Measurements from ENCODE around the gene NBEA.

DNA sequence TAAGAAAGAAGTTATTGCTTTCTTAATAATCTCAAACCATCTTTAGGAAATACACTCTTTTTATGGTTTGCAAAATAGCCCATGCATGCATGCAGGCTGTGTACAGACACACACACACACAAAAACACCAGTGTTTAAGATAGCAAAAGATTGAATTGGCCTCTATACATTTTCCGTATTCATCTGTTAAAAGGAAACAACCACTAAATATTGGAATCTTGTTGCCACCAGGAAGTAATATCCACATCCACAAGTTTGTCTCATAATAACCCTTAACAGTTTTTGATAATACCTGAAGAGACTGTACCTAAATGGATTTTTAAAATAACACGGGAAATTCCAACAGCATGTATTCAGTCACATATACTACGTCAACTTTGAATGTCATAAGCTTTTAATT is 541.7 kb downstream of the NBEA start:
- TF ChIP-seq, protein P1, sequence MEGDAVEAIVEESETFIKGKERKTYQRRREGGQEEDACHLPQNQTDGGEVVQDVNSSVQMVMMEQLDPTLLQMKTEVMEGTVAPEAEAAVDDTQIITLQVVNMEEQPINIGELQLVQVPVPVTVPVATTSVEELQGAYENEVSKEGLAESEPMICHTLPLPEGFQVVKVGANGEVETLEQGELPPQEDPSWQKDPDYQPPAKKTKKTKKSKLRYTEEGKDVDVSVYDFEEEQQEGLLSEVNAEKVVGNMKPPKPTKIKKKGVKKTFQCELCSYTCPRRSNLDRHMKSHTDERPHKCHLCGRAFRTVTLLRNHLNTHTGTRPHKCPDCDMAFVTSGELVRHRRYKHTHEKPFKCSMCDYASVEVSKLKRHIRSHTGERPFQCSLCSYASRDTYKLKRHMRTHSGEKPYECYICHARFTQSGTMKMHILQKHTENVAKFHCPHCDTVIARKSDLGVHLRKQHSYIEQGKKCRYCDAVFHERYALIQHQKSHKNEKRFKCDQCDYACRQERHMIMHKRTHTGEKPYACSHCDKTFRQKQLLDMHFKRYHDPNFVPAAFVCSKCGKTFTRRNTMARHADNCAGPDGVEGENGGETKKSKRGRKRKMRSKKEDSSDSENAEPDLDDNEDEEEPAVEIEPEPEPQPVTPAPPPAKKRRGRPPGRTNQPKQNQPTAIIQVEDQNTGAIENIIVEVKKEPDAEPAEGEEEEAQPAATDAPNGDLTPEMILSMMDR (conservative IDR thresholded peaks at IDR 0.05; ENCODE audit: low read depth in 2 of 2), result no peak
- TF ChIP-seq EZH2phosphoT487 (IDR thresholded peaks at IDR 0.05; ENCODE audit: unreplicated experiment), result no peak
- TF ChIP-seq, protein P2, sequence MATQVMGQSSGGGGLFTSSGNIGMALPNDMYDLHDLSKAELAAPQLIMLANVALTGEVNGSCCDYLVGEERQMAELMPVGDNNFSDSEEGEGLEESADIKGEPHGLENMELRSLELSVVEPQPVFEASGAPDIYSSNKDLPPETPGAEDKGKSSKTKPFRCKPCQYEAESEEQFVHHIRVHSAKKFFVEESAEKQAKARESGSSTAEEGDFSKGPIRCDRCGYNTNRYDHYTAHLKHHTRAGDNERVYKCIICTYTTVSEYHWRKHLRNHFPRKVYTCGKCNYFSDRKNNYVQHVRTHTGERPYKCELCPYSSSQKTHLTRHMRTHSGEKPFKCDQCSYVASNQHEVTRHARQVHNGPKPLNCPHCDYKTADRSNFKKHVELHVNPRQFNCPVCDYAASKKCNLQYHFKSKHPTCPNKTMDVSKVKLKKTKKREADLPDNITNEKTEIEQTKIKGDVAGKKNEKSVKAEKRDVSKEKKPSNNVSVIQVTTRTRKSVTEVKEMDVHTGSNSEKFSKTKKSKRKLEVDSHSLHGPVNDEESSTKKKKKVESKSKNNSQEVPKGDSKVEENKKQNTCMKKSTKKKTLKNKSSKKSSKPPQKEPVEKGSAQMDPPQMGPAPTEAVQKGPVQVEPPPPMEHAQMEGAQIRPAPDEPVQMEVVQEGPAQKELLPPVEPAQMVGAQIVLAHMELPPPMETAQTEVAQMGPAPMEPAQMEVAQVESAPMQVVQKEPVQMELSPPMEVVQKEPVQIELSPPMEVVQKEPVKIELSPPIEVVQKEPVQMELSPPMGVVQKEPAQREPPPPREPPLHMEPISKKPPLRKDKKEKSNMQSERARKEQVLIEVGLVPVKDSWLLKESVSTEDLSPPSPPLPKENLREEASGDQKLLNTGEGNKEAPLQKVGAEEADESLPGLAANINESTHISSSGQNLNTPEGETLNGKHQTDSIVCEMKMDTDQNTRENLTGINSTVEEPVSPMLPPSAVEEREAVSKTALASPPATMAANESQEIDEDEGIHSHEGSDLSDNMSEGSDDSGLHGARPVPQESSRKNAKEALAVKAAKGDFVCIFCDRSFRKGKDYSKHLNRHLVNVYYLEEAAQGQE (IDR thresholded peaks at IDR 0.05; ENCODE audit: unreplicated experiment), result no peak
- TF ChIP-seq, protein P3, sequence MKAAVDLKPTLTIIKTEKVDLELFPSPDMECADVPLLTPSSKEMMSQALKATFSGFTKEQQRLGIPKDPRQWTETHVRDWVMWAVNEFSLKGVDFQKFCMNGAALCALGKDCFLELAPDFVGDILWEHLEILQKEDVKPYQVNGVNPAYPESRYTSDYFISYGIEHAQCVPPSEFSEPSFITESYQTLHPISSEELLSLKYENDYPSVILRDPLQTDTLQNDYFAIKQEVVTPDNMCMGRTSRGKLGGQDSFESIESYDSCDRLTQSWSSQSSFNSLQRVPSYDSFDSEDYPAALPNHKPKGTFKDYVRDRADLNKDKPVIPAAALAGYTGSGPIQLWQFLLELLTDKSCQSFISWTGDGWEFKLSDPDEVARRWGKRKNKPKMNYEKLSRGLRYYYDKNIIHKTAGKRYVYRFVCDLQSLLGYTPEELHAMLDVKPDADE (IDR thresholded peaks at IDR 0.05), result no peak

Data from GM23338 (cell line).